Osteocyte (in vitro differentiated cells): ENCODE measurements around the gene KDM5B. TPM values are rescaled to one million over a fixed set of nuclear protein-coding genes. Genes with fewer than 3 reads are reported as not detected.
"Not testable (repeated sequence)": the region's sequence is repeated elsewhere in the genome, so short reads cannot be mapped to it uniquely, and the experiment has no call there.

Experiments used
- DNase-seq: peaks from one replicate; pipeline ENCODE4 v3.0.0; 2021; ENCODE audit warnings: mixed read lengths; ENCODE audit not compliant: unreplicated experiment; ENCODE audit errors: extremely low spot score
- H3K27ac Mint-ChIP-seq: one replicate; pipeline ENCODE4 v1.8.0; 2021; ENCODE audit warnings: mild to moderate bottlenecking, mixed read lengths; ENCODE audit not compliant: unreplicated experiment
- H3K27me3 Mint-ChIP-seq: one replicate; pipeline ENCODE4 v1.8.0; 2021; ENCODE audit warnings: mixed read lengths; ENCODE audit not compliant: unreplicated experiment
- H3K36me3 Mint-ChIP-seq: one replicate; pipeline ENCODE4 v1.8.0; 2021; ENCODE audit warnings: mixed read lengths; ENCODE audit not compliant: unreplicated experiment
- H3K4me1 Mint-ChIP-seq: one replicate; pipeline ENCODE4 v1.8.0; 2021; ENCODE audit warnings: mixed read lengths; ENCODE audit not compliant: unreplicated experiment
- H3K4me3 Mint-ChIP-seq: one replicate; pipeline ENCODE4 v1.8.0; 2021; ENCODE audit warnings: mild to moderate bottlenecking, moderate library complexity, mixed read lengths; ENCODE audit not compliant: unreplicated experiment
- H3K9me3 Mint-ChIP-seq: one replicate; pipeline ENCODE4 v1.8.0; 2021; ENCODE audit warnings: mixed read lengths; ENCODE audit not compliant: unreplicated experiment
- total RNA-seq: library from RNA; stranded (reverse); gene quantifications from 2 replicates; pipeline ENCODE4 v1.2.1, GENCODE V29; 2021
- TF ChIP-seq, protein P1 (sequence below): fragments of 200-600 bp; sonication (generic); IDR thresholded peaks from 2 replicates; pipeline ENCODE4 v1.5.0; 2021; ENCODE audit warnings: antibody characterized with exemption, mild to moderate bottlenecking, moderate library complexity

KDM5B gene
- total RNA-seq, 1 donor from 2014 or later, result 152 TPM

DNA sequence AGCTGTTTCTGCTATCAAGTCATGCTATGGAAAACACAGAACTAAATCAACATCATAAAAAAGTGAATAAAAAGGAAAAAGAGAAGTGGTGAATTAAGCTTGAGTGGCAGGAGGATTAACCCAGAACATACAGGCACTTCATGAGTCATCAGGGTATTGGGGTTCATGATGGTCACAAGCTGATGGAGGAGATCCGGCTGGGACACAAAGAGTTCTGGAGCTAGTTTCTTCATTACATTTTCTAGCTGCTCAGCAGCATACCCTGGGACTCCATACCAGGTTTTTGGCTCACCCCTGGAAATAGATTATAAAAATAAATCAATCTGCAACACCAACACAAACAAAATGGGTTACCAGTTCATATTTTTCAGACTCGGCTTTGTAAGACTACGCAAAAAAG, 55.4 kb downstream of the KDM5B start:
- TF ChIP-seq, protein P1, sequence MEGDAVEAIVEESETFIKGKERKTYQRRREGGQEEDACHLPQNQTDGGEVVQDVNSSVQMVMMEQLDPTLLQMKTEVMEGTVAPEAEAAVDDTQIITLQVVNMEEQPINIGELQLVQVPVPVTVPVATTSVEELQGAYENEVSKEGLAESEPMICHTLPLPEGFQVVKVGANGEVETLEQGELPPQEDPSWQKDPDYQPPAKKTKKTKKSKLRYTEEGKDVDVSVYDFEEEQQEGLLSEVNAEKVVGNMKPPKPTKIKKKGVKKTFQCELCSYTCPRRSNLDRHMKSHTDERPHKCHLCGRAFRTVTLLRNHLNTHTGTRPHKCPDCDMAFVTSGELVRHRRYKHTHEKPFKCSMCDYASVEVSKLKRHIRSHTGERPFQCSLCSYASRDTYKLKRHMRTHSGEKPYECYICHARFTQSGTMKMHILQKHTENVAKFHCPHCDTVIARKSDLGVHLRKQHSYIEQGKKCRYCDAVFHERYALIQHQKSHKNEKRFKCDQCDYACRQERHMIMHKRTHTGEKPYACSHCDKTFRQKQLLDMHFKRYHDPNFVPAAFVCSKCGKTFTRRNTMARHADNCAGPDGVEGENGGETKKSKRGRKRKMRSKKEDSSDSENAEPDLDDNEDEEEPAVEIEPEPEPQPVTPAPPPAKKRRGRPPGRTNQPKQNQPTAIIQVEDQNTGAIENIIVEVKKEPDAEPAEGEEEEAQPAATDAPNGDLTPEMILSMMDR, result no peak

DNA sequence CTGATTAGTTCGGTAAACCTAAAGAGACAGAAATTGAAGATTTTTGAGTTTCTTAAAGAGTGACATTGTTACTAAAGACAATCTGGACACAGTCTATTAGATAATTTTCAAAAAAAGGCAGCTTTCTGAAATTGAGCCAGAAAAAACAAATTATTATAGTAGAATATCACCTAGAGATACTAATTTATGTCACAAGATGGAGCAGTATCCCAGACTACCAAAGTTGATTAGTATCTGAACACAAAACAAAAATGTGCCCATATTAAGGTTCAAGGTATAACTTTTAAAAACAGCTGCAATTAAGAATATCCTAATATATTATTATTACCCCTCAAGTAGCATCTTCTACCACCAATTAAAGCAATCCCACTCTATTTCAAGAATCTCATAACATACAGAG, 57.5 kb downstream of the KDM5B start:
- Mint-ChIP-seq H3K9me3 (no peaks in the 10 kb centered on the region), H3K4me3 (no peak overlapping the region), H3K27ac (no peak overlapping the region), H3K36me3 (peaks cover 63% of the 10 kb centered on the region), H3K4me1 (no peaks in the 10 kb centered on the region), H3K27me3 (no peaks in the 10 kb centered on the region)
- DNase-seq, result no peak
- TF ChIP-seq, protein P1, result no peak

More for the DNA sequence above, 55.4 kb downstream of the KDM5B start:
- H3K27ac Mint-ChIP-seq, result no peak overlapping the region
- H3K4me3 Mint-ChIP-seq, result no peak overlapping the region
- H3K4me1 Mint-ChIP-seq, result no peaks in the 10 kb centered on the region
- H3K27me3 Mint-ChIP-seq, result no peaks in the 10 kb centered on the region
- H3K9me3 Mint-ChIP-seq, result no peaks in the 10 kb centered on the region
- DNase-seq, result no peak
- H3K36me3 Mint-ChIP-seq, result peaks cover 67% of the 10 kb centered on the region

DNA sequence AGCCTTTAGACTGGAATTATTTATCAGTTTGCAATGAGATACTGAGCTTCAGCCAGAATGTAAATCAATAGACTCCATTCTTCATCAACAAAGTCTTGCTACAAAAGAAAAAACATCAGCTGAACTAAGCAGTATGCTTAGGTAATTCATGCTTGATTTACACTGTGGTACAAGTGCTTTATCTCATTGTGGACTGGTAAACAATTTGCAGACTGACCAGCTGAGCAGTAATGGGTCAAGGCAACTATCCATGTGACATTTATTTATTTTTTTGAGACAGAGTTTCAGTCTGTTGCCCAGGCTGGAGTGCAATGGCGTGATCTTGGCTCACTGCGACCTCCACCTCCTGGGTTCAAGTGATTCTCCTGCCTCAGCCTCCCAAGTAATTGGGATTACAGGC, 58.2 kb downstream of the KDM5B start:
- H3K36me3 Mint-ChIP-seq, result peaks cover 62% of the 10 kb centered on the region
- H3K27ac Mint-ChIP-seq, result no peak overlapping the region

DNA sequence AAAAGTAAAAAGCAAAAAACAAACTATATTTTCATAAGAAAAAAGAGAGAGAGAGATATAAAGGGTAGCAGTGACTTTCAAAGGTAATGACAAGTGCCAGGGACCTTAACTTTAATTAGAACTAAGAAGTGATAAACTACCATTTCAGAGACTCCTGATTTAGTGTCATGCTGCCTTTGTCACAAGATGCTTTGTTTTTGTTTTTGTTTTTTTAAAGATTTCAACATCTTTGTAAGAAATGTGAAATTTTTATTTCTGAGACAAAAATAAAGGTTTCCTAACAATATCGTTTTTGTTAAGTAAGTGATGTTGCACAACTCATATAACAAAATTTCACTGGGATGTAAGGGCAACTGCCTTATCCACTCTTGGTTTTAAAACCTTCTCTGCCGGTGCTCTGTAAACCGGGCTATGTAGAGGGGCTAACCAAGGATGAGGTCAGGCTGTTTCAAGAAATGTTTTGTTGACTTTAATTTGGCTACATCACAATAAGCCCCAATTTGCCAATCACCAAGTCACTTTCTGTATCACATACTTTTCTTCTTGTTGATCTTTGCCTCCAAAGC, 62.8 kb downstream of the KDM5B start:
- Mint-ChIP-seq H3K9me3 (peaks cover 5% of the 10 kb centered on the region), H3K36me3 (peaks cover 79% of the 10 kb centered on the region), H3K27ac (no peak overlapping the region), H3K27me3 (no peaks in the 10 kb centered on the region), H3K4me1 (no peaks in the 10 kb centered on the region), H3K4me3 (no peak overlapping the region)
- TF ChIP-seq, protein P1, result no peak
- no peak for DNase-seq

More for the DNA sequence above, 58.2 kb downstream of the KDM5B start:
- TF ChIP-seq, protein P1, result no peak
- Mint-ChIP-seq H3K9me3 (peaks cover 1% of the 10 kb centered on the region), H3K27me3 (no peaks in the 10 kb centered on the region), H3K4me1 (no peaks in the 10 kb centered on the region), H3K4me3 (no peak overlapping the region)
- no peak for DNase-seq

DNA sequence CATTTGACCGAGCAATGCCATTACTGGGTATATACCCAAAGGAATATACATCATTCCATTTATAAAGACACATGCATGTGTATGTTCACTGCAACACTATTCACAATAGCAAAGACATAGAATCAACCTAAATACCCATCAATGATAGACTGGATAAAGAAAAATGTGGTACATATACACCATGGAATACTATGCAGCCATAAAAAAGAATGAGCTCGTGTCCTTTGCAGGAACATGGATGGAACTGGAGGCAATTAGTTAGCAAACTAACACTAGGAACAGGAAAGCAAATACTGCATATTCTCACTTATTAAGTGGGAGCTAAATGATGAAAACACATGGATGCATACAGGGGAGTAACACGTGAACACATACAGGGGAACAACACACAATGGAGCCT, 63.5 kb downstream of the KDM5B start:
- not testable (repeated sequence) for H3K27me3 Mint-ChIP-seq, H3K4me3 Mint-ChIP-seq, H3K4me1 Mint-ChIP-seq, H3K27ac Mint-ChIP-seq, DNase-seq, H3K9me3 Mint-ChIP-seq
- peaks cover 77% of the 10 kb centered on the region for H3K36me3 Mint-ChIP-seq

DNA sequence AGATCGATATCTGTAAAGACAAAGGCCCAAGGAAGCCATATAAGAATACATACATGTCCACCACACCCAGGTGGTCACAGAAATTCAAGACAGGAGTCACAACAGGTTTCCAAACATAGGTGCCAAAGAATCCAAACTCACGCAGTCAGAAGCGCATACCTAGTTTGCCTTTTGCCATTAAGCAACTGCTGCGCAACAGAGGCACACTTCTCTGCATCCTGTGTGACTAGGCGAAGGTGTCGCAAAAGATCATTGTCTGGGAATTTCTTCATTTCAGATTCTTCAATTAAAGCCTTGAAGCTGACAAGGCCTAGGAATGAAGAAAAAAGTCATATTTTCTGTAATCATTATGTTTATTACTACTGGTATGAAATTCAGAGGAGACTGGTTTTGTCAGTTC, 65.7 kb downstream of the KDM5B start:
- Mint-ChIP-seq H3K9me3 (peaks cover 5% of the 10 kb centered on the region), H3K27ac (no peak overlapping the region), H3K36me3 (peaks cover 65% of the 10 kb centered on the region), H3K4me1 (no peaks in the 10 kb centered on the region), H3K4me3 (no peak overlapping the region), H3K27me3 (no peaks in the 10 kb centered on the region)
- TF ChIP-seq, protein P1, result no peak
- no peak for DNase-seq
